Endothelial cell of umbilical vein (primary cell): ENCODE data around the gene SVIP. TPM values are rescaled to one million over a fixed set of nuclear protein-coding genes. Genes with fewer than 3 reads are reported as not detected.
A peak's percentile ranks its signal among the peaks of the same experiment; 100 is the strongest.

Experiments used
- BruUV-seq: library from RNA; stranded (reverse); fragments of 400-500 nt; replicated peaks from 2 replicates; lab custom pipeline; 2021; lab: Mats Ljungman, UMichigan
- CTCF ChIA-PET: fragments of 300-600, 350-600 bp; sonication (Branson Sonifier 250); formaldehyde crosslinking; loops from one replicate; lab custom pipeline; 2021; ENCODE audit warnings: antibody characterized with exemption, inconsistent platforms; lab: Charles Lee
- POLR2A ChIA-PET: fragments of 300-600, 350-600 bp; sonication (Branson Sonifier 250); formaldehyde crosslinking; loops from one replicate; lab custom pipeline; 2021; ENCODE audit warnings: antibody characterized with exemption, inconsistent platforms; lab: Charles Lee
- DNase-seq: peaks from one replicate; pipeline ENCODE4 v3.0.0-alpha.2; 2011; ENCODE audit warnings: low read depth, low spot score
- FAIRE-seq: peaks from 2 replicates; lab custom pipeline; 2011; peaks lifted over from hg19 to GRCh38; lab: Jason Lieb, UNC
- H2AFZ ChIP-seq: 2 replicates; pipeline ENCODE4 v1.6.0; 2012; ENCODE audit warnings: low read depth, low read length, control low read depth, inconsistent platforms
- H3K27ac ChIP-seq: 2 replicates; pipeline ENCODE4 v1.5.1; 2011; ENCODE audit warnings: low read depth, mild to moderate bottlenecking, control low read depth, low read length, moderate library complexity; ENCODE audit not compliant: insufficient read depth
- H3K27me3 ChIP-seq, 2 experiments: 2 replicates each; pipeline versions ENCODE4 v1.6.0 to v1.6.1; 2011; ENCODE audit warnings: low read length in 2 of 2, mixed read lengths in 1 of 2; ENCODE audit not compliant: control insufficient read depth in 2 of 2, insufficient read depth in 2 of 2
- H3K36me3 ChIP-seq, 2 experiments: 2 replicates in 1 of 2; 3 replicates in 1 of 2; pipeline ENCODE4 v1.5.1; 2011; ENCODE audit warnings: low read length in 2 of 2, mild to moderate bottlenecking in 1 of 2, moderate library complexity in 1 of 2; ENCODE audit not compliant: control insufficient read depth in 2 of 2, insufficient read depth in 2 of 2; ENCODE audit errors: extremely low read depth in 1 of 2
- H3K4me1 ChIP-seq: 3 replicates; pipeline ENCODE4 v1.5.1; 2011; ENCODE audit warnings: mild to moderate bottlenecking, low read length; ENCODE audit not compliant: control insufficient read depth, insufficient read depth; ENCODE audit errors: extremely low read depth
- H3K4me2 ChIP-seq: 2 replicates; pipeline ENCODE4 v1.6.1; 2011; ENCODE audit warnings: low read length, control low read depth, mixed read lengths; ENCODE audit not compliant: insufficient read depth
- H3K4me3 ChIP-seq, 3 experiments: fragments of 200-600 bp in 1 of 3; sonication (generic), shearing (Covaris generic) in 1 of 3; replicated peaks in 1 of 3; 2 replicates each; pipeline ENCODE4 v1.5.1; 2011 to 2016; ENCODE audit warnings: control low read depth in 3 of 3, low read length in 3 of 3, mild to moderate bottlenecking in 2 of 3, inconsistent platforms in 1 of 3, low read depth in 1 of 3, moderate library complexity in 1 of 3; ENCODE audit not compliant: insufficient read depth in 1 of 3
- H3K79me2 ChIP-seq: 2 replicates; pipeline ENCODE4 v1.6.0; 2012; ENCODE audit warnings: low read length, inconsistent platforms; ENCODE audit not compliant: control insufficient read depth, insufficient read depth
- H3K9ac ChIP-seq: replicated peaks from 2 replicates; pipeline ENCODE3; 2011; ENCODE audit warnings: low read length, control low read depth; ENCODE audit not compliant: insufficient read depth; ENCODE audit errors: extremely low read depth
- H3K9me1 ChIP-seq: replicated peaks from 3 replicates; pipeline ENCODE4 v1.6.0; 2011; ENCODE audit warnings: mild to moderate bottlenecking, low read length; ENCODE audit not compliant: control insufficient read depth, insufficient read depth; ENCODE audit errors: extremely low read depth
- H3K9me3 ChIP-seq: replicated peaks from 2 replicates; pipeline ENCODE4 v1.5.1; 2012; ENCODE audit warnings: low read length, inconsistent platforms; ENCODE audit not compliant: control insufficient read depth, insufficient read depth
- H4K20me1 ChIP-seq: replicated peaks from 2 replicates; pipeline ENCODE3; 2011; ENCODE audit warnings: mild to moderate bottlenecking, low read length; ENCODE audit not compliant: control insufficient read depth, insufficient read depth; ENCODE audit errors: extremely low read depth
- FOS ChIP-seq: IDR thresholded peaks from 2 replicates; pipeline ENCODE4 v1.6.1; 2011; ENCODE audit warnings: mild to moderate bottlenecking, low read length, moderate library complexity, borderline replicate concordance; ENCODE audit not compliant: insufficient read depth
- GATA2 ChIP-seq: IDR thresholded peaks from 2 replicates; pipeline ENCODE4 v1.7.0; 2011; ENCODE audit warnings: low read depth, mild to moderate bottlenecking, moderate library complexity, mixed read lengths, low read length; ENCODE audit not compliant: insufficient read length, insufficient read depth
- JUN ChIP-seq: IDR thresholded peaks from 2 replicates; pipeline ENCODE4 v1.6.1; 2011; ENCODE audit warnings: borderline replicate concordance, low read depth; ENCODE audit not compliant: insufficient read length, insufficient read depth
- MYC ChIP-seq: IDR thresholded peaks from one replicate; pipeline ENCODE4 v1.6.1; 2011; ENCODE audit warnings: mild to moderate bottlenecking, low read depth, low read length
- POLR2A ChIP-seq: IDR thresholded peaks from 2 replicates; pipeline ENCODE4 v1.6.1; 2012; ENCODE audit warnings: low read depth, mild to moderate bottlenecking, control low read depth, low read length
- POLR2AphosphoS5 ChIP-seq: IDR thresholded peaks from 2 replicates; pipeline ENCODE4 v1.6.1; 2012; ENCODE audit warnings: low read depth, mild to moderate bottlenecking, control low read depth, low read length, moderate library complexity; ENCODE audit not compliant: insufficient read depth
- dilution Hi-C: fragments of 300-500 bp; cut with MboI; formaldehyde crosslinking; loops from one replicate; pipeline ENCODE4 v1.15.0; 2019; ENCODE audit warnings: low sequenced_read_pairs; ENCODE audit not compliant: extremely low pct_ligation_motif_present
- intact Hi-C: fragments of 100-400 bp; cut with micrococcal nuclease; formaldehyde crosslinking; loops from one replicate; pipeline ENCODE4 v1.10.0; 2022
- polyA plus RNA-seq, 4 experiments: library from polyadenylated mRNA; depleted of rRNA in 3 of 4; stranded (reverse) in 3 of 4; unstranded in 1 of 4; fragments of >200 nt; gene quantifications; 2 replicates each; pipeline versions ENCODE4 v1.2.1 to v1.2.3, GENCODE V29; 2011 to 2012; ENCODE audit warnings: missing spikeins in 1 of 4
- total RNA-seq: library from RNA; stranded (reverse); gene quantifications from 2 replicates; pipeline ENCODE4 v1.2.3, GENCODE V29; 2021
- TF ChIP-seq, protein P1 (sequence below), 2 donors: IDR thresholded peaks; 1 replicate in 1 of 2; 2 replicates in 1 of 2; pipeline ENCODE4 v1.5.1; 2011; ENCODE audit warnings: low read length in 2 of 2, mild to moderate bottlenecking in 2 of 2, moderate library complexity in 2 of 2, control low read depth in 1 of 2, inconsistent platforms in 1 of 2, low read depth in 1 of 2; ENCODE audit not compliant: insufficient read depth in 1 of 2; ENCODE audit errors: extremely low read depth in 1 of 2

The SVIP gene
- total and polyA plus RNA-seq, 2 donors (not counting 3 experiments of a cell fraction or from before 2014, with no cell fraction given) = 4.6 to 69.5 TPM

DNA sequence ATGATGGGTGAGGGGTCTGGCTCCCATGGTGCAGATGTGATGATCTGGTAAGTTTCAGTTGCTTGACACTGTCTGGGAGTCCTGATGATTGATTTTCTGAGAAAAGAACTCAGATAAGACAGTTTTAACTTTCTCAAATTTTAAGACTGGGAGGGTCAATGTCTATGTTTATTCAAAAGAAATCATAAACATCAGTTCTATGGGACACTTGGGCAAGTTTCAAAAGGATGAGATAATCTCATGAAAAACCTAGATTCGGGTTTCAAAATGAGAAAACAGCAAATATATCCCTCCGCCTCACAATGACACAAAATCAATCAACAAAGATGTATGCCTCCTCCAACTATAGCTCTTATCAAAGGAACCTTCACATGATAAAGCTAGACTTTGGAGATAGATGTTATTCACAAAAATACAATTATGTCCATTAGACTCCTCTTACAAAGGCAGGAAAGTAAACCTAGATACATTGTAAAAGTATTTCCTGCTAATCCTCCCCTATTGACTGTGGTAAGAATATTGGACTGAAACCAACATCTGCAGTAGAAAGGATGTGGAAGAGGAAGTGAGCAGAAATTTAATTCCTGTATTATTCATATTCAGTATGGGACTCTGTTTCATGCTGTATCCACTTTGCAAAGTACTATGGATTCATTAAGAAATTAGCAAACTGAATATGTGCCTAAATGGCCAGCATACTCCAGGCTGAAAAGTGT, 21.6 kb downstream of the SVIP start:
- BruUV-seq = TSS peak; percentile 71
- Histone ChIP-seq H3K4me2 (peak overlapping the region; percentile 60), H2AFZ (peak overlapping the region; percentile 4), H3K9ac (peak overlapping the region; percentile 3), H3K9me3 (peaks cover 5% of the 10 kb centered on the region), H3K4me3 (peak overlapping the region in 1 of 3 experiments; percentile 16), H3K36me3 (no peaks in the 10 kb centered on the region), H3K79me2 (no peaks in the 10 kb centered on the region), H3K27me3 (no peaks in the 10 kb centered on the region), H3K9me1 (no peaks in the 10 kb centered on the region), H4K20me1 (no peaks in the 10 kb centered on the region), H3K4me1 (peaks cover 29% of the 10 kb centered on the region), H3K27ac (peak overlapping the region; percentile 52)
- POLR2A ChIA-PET = interaction anchor here (1.0 to 1.2 kb wide), 2 partner anchors 22 kb away, joined by 3 to 4 read pairs; partner anchors contain the start of gene SVIP
- peak; percentile 89 for DNase-seq
- intact Hi-C loops = loop anchor here (1.0 kb wide), 4 partner anchors 16 to 183 kb away; partner anchors contain the start of genes FANCF and SVIP
- TF ChIP-seq POLR2AphosphoS5 (peak; percentile 57), FOS (peak; percentile 63), POLR2A (peak; percentile 61), GATA2 (peak; percentile 7), MYC (no peak), JUN (peak; percentile 43)
- TF ChIP-seq, protein P1, sequence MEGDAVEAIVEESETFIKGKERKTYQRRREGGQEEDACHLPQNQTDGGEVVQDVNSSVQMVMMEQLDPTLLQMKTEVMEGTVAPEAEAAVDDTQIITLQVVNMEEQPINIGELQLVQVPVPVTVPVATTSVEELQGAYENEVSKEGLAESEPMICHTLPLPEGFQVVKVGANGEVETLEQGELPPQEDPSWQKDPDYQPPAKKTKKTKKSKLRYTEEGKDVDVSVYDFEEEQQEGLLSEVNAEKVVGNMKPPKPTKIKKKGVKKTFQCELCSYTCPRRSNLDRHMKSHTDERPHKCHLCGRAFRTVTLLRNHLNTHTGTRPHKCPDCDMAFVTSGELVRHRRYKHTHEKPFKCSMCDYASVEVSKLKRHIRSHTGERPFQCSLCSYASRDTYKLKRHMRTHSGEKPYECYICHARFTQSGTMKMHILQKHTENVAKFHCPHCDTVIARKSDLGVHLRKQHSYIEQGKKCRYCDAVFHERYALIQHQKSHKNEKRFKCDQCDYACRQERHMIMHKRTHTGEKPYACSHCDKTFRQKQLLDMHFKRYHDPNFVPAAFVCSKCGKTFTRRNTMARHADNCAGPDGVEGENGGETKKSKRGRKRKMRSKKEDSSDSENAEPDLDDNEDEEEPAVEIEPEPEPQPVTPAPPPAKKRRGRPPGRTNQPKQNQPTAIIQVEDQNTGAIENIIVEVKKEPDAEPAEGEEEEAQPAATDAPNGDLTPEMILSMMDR (IDR thresholded peaks at IDR 0.05; ENCODE audit: extremely low read depth in 1 of 2, insufficient read depth in 1 of 2, low read depth in 1 of 2, low read length in 2 of 2) = no peak
- FAIRE-seq = peak; percentile 91
- dilution Hi-C loops = no loop called here
- CTCF ChIA-PET = interaction anchor here (1.0 to 5.5 kb wide), 6 partner anchors 14 to 105 kb away, joined by 3 to 26 read pairs (median 12); partner anchors contain the start of gene SVIP
